IPS-11a (cell line): ENCODE data around the gene NUTF2.
"Not testable (repeated sequence)": the region's sequence is repeated elsewhere in the genome, so short reads cannot be mapped to it uniquely, and the experiment has no call there.

Source experiments
- H3K4me3 ChIP-seq: one replicate; pipeline ENCODE4 v1.5.1; 2013; ENCODE audit warnings: low read depth, low read length, control low read depth

The NUTF2 gene

GRCh38 chr16:67837190-67837589 lies 9.5 kb upstream of the NUTF2 start:
- not testable (repeated sequence) for H3K4me3 ChIP-seq

- no peak overlapping the region for H3K4me3 ChIP-seq
Observed at GRCh38 chr16:67837811-67838210, 8.9 kb upstream of the NUTF2 start.

GRCh38 chr16:67841198-67841815 lies 5.4 kb upstream of the NUTF2 start:
- no peak overlapping the region for H3K4me3 ChIP-seq

GRCh38 chr16:67841816-67842508 lies 4.8 kb upstream of the NUTF2 start, which contains the start of gene THAP11:
TSS of gene THAP11 (plus strand) at chr16:67842320. CDS start at chr16:67842555, 235 bp downstream.
- H3K4me3 ChIP-seq: peak within 1 kb of the TSS; percentile 97

- peak overlapping the region; percentile 97 for H3K4me3 ChIP-seq
Observed at GRCh38 chr16:67842509-67843342, 4.0 kb upstream of the NUTF2 start.

GRCh38 chr16:67843343-67843765 lies 3.4 kb upstream of the NUTF2 start:
- peak overlapping the region; percentile 97 for H3K4me3 ChIP-seq

GRCh38 chr16:67844497-67844896 lies 2.2 kb upstream of the NUTF2 start:
- H3K4me3 ChIP-seq: no peak overlapping the region

GRCh38 chr16:67845291-67846062 lies 1.3 kb upstream of the NUTF2 start:
- peak overlapping the region; percentile 50 for H3K4me3 ChIP-seq

- peak overlapping the region; percentile 50 for H3K4me3 ChIP-seq
Observed at GRCh38 chr16:67846063-67846319, 742 bp upstream of the NUTF2 start.

- H3K4me3 ChIP-seq: peak within 1 kb of the TSS; percentile 85
Observed at GRCh38 chr16:67847064-67847861, 530 bp downstream of the NUTF2 start, which contains the start of gene CENPT. TSS of gene CENPT (minus strand) at chr16:67847693. CDS start at chr16:67833859, 13,834 bp downstream.

GRCh38 chr16:67848118-67848517 lies 1.4 kb downstream of the NUTF2 start:
- peak overlapping the region; percentile 85 for H3K4me3 ChIP-seq

GRCh38 chr16:67853670-67854069 lies 6.9 kb downstream of the NUTF2 start:
- no peak overlapping the region for H3K4me3 ChIP-seq

GRCh38 chr16:67855789-67856188 lies 9.1 kb downstream of the NUTF2 start:
- no peak overlapping the region for H3K4me3 ChIP-seq

- no peak overlapping the region for H3K4me3 ChIP-seq
Observed at GRCh38 chr16:67856927-67857546, 10.3 kb downstream of the NUTF2 start.

GRCh38 chr16:67857547-67858233 lies 11.0 kb downstream of the NUTF2 start:
- H3K4me3 ChIP-seq: no peak overlapping the region

- H3K4me3 ChIP-seq: no peak overlapping the region
Observed at GRCh38 chr16:67858500-67858899, 11.8 kb downstream of the NUTF2 start.

- H3K4me3 ChIP-seq: no peak overlapping the region
Observed at GRCh38 chr16:67860589-67861398, 14.1 kb downstream of the NUTF2 start.

GRCh38 chr16:67861877-67862276 lies 15.1 kb downstream of the NUTF2 start:
- no peak overlapping the region for H3K4me3 ChIP-seq
